Ecto neural progenitor cell (in vitro differentiated cells): Measurements from ENCODE around the gene PGAM5.

Experiments
- DNase-seq: peaks from one replicate; pipeline ENCODE4 v3.0.0-alpha.2; 2018; ENCODE audit warnings: low spot score

Gene PGAM5

GRCh38 chr12:132720606-132721345 is 10.1 kb downstream of the PGAM5 start:
- no peak for DNase-seq

- DNase-seq = no peak
Observed at GRCh38 chr12:132723015-132723763, 12.5 kb downstream of the PGAM5 start.

- DNase-seq = no peak
Observed at GRCh38 chr12:132723764-132724140, 13.1 kb downstream of the PGAM5 start.

- no peak for DNase-seq
Observed at GRCh38 chr12:132724506-132725241, 14.0 kb downstream of the PGAM5 start.

GRCh38 chr12:132726386-132726785 is 15.7 kb downstream of the PGAM5 start:
- DNase-seq = no peak

GRCh38 chr12:132727091-132727794 is 16.6 kb downstream of the PGAM5 start:
- DNase-seq = no peak

- DNase-seq = no peak
Observed at GRCh38 chr12:132728502-132728901, 17.9 kb downstream of the PGAM5 start.

GRCh38 chr12:132729541-132730320 is 19.1 kb downstream of the PGAM5 start:
- DNase-seq = no peak

- DNase-seq = no peak
Observed at GRCh38 chr12:132730353-132730752, 19.7 kb downstream of the PGAM5 start.

GRCh38 chr12:132731574-132731973 is 20.9 kb downstream of the PGAM5 start:
- no peak for DNase-seq

- no peak for DNase-seq
Observed at GRCh38 chr12:132734206-132734605, 23.6 kb downstream of the PGAM5 start.

- DNase-seq = no peak
Observed at GRCh38 chr12:132735496-132735895, 24.9 kb downstream of the PGAM5 start.

GRCh38 chr12:132736378-132736777 is 25.7 kb downstream of the PGAM5 start:
- DNase-seq = no peak

- DNase-seq = no peak
Observed at GRCh38 chr12:132736913-132737312, 26.3 kb downstream of the PGAM5 start.

- DNase-seq = no peak
Observed at GRCh38 chr12:132739600-132740312, 29.1 kb downstream of the PGAM5 start.

- DNase-seq = no peak
Observed at GRCh38 chr12:132740313-132740646, 29.6 kb downstream of the PGAM5 start.

- DNase-seq = no peak
Observed at GRCh38 chr12:132740652-132741051, 30.0 kb downstream of the PGAM5 start.

- DNase-seq = no peak
Observed at GRCh38 chr12:132741620-132742019, 31.0 kb downstream of the PGAM5 start.

GRCh38 chr12:132743831-132744230 is 33.2 kb downstream of the PGAM5 start:
- no peak for DNase-seq

- DNase-seq = no peak
Observed at GRCh38 chr12:132746613-132747012, 36.0 kb downstream of the PGAM5 start.

- no peak for DNase-seq
Observed at GRCh38 chr12:132747395-132747794, 36.8 kb downstream of the PGAM5 start.
